HG03378 (cell line): ENCODE data around the gene OR51V1.

ENCODE experiments used
- ATAC-seq: cut with Tn5 transposase; IDR thresholded peaks from one replicate; pipeline ENCODE4 v1.9.1; 2021; ENCODE audit warnings: mild to moderate bottlenecking, moderate library complexity; ENCODE audit not compliant: unreplicated experiment

OR51V1 gene

DNA sequence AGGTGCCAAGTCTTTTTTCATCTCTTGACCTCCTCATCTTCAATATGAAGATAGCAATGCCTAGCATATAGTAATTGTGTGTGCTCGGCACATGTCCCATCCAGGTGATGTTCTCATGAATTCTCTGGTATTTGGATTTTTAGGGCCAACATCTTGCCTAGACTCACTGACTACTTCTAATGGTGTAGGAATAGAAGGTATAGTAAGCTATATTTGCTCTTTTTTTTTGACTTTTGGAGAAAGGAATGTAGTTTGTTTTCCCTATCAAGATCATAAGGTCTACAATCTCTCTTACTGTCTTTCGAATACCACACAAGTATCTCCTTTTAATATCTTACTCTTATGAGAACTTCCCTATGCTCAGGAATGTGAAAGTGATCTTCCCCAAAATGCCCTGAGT, 30.6 kb upstream of the OR51V1 start:
- ATAC-seq: no peak

DNA sequence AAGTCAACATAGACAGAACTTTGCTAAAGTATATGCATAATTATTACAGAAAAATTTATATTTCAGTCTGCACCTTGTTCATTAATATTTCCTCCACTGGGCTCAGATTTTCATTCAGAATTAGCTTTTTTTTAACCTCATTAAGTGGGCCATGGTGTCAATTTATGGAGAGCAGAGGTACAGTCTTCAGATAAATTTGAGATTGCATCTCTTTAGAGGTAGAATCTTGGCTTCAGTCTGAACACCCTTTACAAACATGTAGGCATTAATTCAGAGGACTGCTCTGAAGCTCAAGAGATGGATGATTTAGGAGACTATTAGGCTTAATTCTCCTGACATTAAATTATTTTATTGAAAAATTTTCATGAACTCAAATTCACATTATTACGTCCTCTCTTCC, 29.8 kb upstream of the OR51V1 start:
- ATAC-seq: no peak

DNA sequence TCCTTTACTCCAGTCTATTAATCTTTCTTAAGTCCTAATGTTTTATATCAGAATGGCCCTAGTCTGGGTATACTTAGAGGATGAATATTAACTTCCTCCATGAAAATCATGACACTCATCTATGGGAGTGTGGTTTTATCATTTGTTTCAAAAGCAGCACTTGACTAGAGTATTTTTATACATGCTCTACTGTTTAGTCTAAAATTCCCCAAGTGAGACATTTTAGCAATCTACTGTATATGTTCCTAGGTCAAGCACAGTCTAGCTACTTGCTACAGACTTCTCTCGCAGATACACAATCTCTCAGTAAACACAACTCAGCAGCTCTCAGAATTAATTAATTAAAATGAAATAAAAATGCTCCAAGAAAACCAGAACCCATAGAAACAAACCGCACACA, 29.3 kb upstream of the OR51V1 start:
- no peak for ATAC-seq

DNA sequence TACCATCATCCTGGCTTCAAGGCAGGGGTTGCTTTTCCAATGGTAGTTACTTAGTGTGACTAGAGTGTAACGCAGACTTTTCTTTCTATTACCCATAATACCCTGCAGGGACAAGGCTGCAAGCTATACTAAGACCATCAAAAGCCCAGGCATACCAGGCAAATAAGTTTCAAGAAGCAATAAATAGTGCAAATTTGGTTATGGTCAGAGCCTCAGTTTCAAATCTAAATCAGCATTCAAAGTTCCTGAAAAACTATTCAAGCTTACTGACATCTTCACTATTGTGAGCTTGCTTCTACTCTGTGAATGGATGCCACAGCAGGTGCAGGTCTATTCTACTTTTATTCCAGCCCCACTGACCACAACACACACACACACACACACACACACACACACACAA, 28.9 kb upstream of the OR51V1 start:
- ATAC-seq: no peak

DNA sequence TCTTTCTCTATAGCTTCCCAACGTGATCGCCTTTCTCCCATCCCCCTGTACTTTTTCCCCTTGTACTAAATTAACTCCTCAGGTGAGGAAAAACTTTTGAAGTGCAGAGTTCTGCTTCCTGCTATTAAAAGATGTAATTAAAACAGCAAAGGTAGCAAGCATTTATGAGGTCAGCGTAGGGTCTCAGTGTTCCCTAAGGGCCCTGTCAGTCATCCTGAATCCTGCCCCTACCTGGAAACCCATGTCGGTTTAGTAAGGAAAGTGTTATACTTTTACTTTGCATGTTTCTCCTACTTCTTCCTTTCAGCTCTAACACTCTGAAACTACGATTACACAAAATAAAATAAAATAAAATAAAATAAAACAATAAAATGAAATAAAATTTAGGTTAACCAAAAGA, 27.6 kb upstream of the OR51V1 start:
- ATAC-seq: no peak

DNA sequence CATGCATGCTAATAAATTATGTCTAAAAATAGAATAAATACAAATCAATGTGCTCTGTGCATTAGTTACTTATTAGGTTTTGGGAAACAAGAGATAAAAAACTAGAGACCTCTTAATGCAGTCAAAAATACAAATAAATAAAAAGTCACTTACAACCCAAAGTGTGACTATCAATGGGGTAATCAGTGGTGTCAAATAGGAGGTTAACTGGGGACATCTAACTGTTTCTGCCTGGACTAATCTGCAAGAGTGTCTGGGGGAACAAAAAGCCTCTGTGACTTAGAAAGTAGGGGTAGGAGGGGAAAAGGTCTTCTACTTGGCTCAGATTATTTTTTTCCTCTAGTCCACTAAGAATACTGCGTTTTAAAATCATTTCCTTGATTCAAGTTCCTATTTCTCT, 27.2 kb upstream of the OR51V1 start:
- no peak for ATAC-seq

DNA sequence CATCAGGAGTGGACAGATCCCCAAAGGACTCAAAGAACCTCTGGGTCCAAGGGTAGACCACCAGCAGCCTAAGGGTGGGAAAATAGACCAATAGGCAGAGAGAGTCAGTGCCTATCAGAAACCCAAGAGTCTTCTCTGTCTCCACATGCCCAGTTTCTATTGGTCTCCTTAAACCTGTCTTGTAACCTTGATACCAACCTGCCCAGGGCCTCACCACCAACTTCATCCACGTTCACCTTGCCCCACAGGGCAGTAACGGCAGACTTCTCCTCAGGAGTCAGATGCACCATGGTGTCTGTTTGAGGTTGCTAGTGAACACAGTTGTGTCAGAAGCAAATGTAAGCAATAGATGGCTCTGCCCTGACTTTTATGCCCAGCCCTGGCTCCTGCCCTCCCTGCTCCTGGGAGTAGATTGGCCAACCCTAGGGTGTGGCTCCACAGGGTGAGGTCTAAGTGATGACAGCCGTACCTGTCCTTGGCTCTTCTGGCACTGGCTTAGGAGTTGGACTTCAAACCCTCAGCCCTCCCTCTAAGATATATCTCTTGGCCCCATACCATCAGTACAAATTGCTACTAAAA, 26.3 kb upstream of the OR51V1 start, which contains the start of gene HBB:
TSS of gene HBB (minus strand) at position 340 of the 579 bp plus-strand sequence. CDS start at position 290, 50 bp downstream.
- ATAC-seq: no peak

DNA sequence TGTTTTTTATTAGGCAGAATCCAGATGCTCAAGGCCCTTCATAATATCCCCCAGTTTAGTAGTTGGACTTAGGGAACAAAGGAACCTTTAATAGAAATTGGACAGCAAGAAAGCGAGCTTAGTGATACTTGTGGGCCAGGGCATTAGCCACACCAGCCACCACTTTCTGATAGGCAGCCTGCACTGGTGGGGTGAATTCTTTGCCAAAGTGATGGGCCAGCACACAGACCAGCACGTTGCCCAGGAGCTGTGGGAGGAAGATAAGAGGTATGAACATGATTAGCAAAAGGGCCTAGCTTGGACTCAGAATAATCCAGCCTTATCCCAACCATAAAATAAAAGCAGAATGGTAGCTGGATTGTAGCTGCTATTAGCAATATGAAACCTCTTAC, 25.0 kb upstream of the OR51V1 start:
- no peak for ATAC-seq

DNA sequence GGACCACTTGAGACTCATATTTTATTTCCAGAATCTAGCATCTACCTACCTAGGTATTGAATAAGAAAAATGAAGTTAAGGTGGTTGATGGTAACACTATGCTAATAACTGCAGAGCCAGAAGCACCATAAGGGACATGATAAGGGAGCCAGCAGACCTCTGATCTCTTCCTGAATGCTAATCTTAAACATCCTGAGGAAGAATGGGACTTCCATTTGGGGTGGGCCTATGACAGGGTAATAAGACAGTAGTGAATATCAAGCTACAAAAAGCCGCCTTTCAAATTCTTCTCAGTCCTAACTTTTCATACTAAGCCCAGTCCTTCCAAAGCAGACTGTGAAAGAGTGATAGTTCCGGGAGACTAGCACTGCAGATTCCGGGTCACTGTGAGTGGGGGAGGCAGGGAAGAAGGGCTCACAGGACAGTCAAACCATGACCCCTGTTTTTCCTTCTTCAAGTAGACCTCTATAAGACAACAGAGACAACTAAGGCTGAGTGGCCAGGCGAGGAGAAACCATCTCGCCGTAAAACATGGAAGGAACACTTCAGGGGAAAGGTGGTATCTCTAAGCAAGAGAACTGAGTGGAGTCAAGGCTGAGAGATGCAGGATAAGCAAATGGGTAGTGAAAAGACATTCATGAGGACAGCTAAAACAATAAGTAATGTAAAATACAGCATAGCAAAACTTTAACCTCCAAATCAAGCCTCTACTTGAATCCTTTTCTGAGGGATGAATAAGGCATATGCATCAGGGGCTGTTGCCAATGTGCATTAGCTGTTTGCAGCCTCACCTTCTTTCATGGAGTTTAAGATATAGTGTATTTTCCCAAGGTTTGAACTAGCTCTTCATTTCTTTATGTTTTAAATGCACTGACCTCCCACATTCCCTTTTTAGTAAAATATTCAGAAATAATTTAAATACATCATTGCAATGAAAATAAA, 24.3 kb upstream of the OR51V1 start:
- no peak for ATAC-seq

DNA sequence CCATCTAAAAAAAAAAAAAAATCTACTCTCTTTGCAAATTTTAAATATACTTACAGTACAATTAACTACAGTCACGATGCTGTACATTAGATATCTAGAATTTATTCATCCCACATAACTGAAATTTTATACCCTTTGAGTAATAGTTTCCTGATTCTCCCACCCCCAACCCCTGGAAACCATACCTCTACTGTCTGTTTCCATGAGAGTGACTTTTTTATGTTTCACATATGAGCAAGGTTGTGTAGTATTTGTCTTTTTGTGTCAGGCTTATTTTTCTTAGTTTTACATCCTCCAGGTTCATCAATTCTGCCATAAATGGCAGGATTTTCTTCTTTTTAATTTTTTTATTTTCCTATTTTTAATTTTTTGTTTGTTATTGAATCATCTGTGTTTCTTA, 23.2 kb upstream of the OR51V1 start:
- no peak for ATAC-seq

DNA sequence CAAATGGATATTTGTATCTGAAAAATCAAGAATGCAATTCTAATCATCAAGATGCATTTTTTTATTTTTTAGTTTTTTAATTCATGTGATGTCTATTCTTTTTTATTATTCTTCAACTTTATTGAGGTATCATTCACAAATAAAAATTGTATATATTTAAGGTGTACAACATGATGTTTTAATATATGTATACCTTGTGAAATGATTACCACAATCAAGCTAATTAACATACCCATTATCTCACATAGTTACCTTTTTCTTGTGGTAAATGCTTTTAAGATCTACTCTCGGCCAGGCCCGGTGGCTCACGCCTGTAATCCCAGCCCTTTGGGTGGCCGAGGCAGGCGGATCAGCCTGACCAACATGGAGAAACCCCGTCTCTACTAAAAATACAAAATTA, 22.7 kb upstream of the OR51V1 start:
- ATAC-seq: no peak

DNA sequence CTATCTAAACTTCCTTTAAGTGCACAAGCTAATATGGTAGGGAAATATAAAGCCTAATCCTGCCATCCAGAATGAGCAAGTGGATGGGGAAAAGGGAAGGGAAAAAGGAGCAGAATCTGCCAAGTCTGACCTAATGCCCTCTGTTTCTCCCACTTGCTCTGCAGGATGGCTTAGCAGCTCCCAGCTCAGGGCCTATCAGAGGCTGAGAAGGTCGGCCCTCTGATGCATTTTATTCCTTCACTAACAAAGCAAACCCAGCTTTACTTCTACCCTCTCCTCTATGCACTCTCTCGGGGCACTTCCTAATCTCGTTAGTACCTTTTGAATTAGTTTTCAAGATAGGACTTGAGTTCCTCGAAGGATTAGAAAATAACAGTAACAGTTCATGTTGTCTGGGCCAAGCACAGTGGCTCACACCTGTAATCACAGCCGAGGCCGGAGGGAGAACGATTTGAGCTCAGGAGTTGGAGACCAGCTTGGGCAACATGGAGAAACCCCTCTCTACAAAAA, 9.9 kb upstream of the OR51V1 start:
- no peak for ATAC-seq

DNA sequence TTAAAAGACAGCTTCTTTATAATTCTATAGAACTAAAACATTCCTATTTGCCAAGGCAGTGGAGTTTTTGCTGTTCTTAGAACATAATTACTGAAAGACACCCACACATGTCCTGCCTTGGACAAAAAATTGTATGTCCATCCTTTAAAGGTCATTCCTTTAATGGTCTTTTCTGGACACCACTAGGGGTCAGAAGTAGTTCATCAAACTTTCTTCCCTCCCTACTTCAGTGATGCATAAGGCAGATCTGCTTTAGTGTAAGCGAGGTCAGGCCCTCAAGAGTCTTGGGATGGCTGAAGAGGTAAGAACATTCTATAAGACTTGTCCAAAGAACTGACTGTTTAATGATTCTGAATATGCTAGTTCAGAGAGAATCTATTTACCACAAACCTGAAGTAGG, 4.3 kb upstream of the OR51V1 start:
- ATAC-seq: peak; percentile 81

DNA sequence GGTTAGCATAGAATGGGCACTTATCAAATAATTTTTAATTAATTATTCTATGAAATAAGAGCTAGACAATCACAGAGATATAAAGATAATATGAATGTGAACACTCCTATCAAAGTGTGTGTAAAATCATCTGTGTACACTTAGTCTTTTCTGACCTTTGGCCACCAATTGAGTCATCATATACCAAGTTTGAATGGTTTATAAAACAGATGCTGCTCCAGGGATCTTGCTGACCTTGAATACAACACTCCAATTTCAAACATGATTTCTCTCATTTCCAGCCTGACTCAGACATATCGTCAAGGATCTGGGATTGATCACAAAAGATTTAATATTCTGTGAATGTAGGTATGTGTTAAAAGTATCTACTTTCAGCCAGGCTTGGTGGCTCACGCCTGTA, 2.9 kb upstream of the OR51V1 start:
- no peak for ATAC-seq

DNA sequence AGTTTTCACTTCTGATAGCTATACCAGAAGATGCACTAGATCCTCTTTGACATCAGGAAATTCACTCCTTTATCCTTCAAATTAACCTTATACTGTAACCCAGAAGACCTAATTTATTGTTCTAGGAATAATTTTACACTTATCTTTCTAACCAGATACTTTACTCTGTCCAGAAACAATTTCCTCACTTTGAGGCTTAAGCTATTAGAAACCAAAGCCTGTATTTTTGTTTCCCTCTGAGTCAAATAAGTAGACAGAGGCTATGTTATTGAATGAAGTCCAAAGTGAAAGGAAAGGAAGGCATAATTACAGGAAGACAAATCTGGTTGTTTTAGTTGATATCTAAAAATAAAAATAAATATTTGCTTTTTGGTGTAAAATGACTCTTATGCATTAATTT, 2.2 kb downstream of the OR51V1 start:
- ATAC-seq: no peak

DNA sequence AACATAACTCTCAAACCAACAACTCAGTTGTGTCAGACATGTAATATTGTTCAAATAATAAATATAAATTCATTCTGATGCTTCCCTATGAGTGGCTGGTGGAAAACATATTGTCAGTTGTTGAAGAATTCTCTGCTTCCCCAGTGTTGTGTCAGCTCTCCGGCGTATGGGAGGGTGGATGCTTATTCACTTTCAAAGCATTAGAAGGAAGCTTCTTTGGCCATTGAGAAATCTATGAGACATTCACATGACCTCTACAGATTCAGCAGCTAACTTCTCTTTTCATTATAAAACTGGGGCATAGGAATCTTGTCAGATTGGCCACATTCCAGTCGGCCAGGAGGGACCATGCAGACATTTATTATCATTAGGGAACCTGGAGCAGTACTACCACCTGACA, 2.9 kb downstream of the OR51V1 start:
- ATAC-seq: no peak

DNA sequence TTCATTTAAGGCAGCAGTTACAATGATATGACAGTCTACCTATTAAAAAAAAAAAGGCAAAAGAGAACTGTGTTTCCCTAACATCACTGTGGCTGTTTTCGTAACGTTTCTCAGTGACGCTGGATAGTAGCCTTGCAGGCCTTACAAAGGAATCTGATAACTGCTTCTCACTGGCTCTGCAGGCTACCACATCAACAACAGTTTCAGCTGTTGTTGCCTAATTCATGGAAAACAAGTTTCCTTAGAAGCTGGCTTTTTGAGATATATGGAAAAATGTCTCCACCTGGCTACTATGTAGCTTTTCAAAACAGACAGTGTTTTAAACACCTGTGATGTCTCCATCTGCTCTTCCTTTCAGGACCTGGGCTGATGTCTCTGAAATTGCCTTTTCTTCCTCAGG, 3.8 kb downstream of the OR51V1 start:
- no peak for ATAC-seq

DNA sequence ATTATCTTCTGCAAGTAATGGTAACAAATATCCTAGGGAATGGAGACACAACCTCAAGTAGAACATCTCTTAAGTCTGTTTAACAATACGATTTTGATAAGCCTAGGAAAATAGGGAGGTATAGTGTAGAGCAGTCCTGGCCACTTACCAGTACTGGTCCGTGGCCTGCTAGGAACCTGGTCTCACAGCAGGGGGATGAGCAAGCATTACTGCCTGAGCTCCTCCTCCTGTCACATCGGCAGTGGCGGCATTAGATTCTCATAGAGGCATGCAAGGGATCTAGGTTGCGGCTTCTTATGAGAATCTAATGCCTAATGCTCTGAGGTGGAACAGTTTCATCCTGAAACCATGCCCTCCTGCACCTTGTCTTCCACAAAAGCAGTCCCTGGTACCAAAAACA, 4.4 kb downstream of the OR51V1 start:
- no peak for ATAC-seq

DNA sequence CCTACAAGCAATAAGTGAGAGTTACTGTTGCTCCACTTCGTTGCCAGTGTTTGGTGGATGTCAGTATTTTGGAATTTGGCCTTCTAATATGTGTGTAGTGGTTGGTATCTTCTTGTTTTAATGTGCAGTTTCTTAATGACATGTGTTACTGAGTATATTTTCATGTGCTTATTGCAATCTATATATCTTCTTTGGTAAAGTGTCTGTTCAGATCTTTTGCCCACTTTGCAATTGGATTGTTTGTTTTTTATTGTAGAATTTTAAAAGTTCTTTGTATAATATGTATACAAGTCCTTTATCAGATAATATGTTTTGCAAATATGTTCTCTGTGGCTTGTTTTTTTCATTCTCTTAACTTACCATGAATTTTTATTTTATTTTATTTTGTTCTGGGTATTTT, 7.7 kb downstream of the OR51V1 start:
- no peak for ATAC-seq

DNA sequence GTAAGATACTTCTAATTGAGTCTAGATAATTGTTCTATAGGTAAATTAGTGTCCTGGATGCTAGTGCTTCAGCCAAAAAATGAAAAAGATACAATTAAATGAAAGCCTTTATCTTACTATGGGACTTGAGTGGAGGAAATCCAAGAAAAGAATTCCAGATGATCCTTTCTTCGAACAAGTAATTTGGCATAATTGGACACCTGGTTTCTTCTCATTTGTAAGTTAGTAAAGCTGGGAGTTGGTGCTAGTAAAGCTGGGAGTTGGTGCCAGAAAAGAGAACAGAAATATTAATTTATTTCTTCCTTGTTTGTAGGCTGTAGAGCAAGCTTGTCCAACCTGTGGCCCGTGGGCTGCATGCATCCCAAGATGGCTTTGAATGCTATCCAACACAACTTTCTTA, 12.3 kb downstream of the OR51V1 start:
- no peak for ATAC-seq

DNA sequence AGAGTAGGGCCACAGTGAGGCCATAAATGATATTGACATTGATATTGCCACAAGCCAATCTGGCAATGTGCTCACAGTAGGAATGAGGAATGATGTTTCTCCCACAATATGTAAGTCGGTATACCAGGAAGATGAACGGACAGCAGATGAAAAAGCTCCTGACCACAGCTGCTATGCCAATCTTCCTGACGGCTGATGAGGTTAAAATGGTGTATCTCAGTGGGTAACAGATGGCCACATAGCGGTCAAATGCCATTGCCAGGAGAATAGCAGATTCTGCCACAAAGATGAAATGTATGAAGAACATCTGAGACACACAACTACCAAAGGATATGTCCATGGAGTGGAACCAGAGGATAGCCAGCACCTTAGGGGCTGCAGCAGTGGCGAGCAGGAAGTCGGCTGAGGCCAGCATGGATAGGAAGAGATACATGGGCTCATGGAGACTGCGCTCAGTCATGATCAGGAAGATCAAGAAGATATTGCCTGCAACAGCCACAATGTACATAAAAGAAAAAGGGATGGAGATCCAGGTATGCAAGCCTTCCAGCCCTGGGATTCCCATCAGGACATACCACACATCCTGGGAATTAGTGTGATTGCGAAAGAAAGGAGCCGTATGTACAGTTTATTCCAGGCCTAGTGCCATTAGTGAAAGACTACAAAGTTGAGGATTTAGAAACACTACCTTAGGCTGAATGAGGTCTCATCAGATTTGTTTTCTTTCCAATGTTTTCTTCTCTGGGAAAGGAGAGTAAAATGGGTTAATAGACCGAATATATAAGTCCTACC, 22.2 kb downstream of the OR51V1 start:
- ATAC-seq: no peak

DNA sequence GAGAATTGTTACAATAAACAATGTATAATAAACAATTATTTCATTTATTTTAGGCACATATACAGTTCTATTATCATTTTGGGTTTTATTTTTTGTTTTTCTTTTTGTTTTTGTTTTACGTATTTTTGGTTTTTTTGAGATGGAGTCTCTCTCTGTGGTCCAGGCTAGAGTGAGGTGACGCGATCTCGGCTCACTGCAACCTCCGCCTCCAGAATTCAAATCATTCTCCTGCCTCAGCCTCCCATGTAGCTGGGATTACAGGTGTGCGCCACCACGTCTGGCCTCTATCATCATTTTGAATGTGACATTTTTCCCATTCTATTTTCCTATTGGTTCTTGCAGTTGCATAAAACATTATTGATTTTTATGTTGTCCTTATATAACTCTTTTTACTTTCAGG, 25.5 kb downstream of the OR51V1 start:
- ATAC-seq: no peak
